Panc1 (cell line): ENCODE data around the gene LHX1. TPM values are rescaled to one million over a fixed set of nuclear protein-coding genes. Genes with fewer than 3 reads are reported as not detected.

Source experiments
- ATAC-seq: fragments of 200-7000 bp; cut with Tn5 transposase; 2 replicates; pipeline ENCODE4 v1.9.1; 2020; ENCODE audit warnings: mild to moderate bottlenecking, moderate library complexity
- BruUV-seq: library from RNA; stranded (reverse); fragments of 400-500 nt; replicated peaks from 2 replicates; lab custom pipeline; 2021; lab: Mats Ljungman, UMichigan
- CTCF ChIA-PET: fragments of 300-600 bp; sonication (Branson Sonifier 250); formaldehyde crosslinking; loops from one replicate; lab custom pipeline; 2022; ENCODE audit warnings: antibody characterized with exemption; lab: Charles Lee
- POLR2A ChIA-PET: fragments of 300-600 bp; sonication (Branson Sonifier 250); formaldehyde crosslinking; loops from one replicate; lab custom pipeline; 2022; ENCODE audit warnings: antibody characterized with exemption; lab: Charles Lee
- DNase-seq: peaks from one replicate; pipeline ENCODE4 v3.0.0-alpha.2; 2010; ENCODE audit warnings: low read depth, low spot score
- H3K27ac ChIP-seq: 2 replicates; pipeline ENCODE4 v1.5.1; 2011; ENCODE audit warnings: mild to moderate bottlenecking, low read length, inconsistent platforms
- H3K27me3 ChIP-seq: fragments of 200-500 bp; sonication (Bioruptor generic); 2 replicates; pipeline ENCODE4 v1.6.0; 2014; ENCODE audit warnings: low read length, inconsistent platforms; ENCODE audit not compliant: control insufficient read depth, insufficient read depth
- H3K36me3 ChIP-seq: fragments of 200-500 bp; sonication (Bioruptor generic); 2 replicates; pipeline ENCODE4 v1.5.1; 2014; ENCODE audit warnings: inconsistent platforms, mild to moderate bottlenecking, low read length, moderate library complexity; ENCODE audit not compliant: control insufficient read depth, insufficient read depth
- H3K4me1 ChIP-seq: 2 replicates; pipeline ENCODE4 v1.5.1; 2011; ENCODE audit warnings: inconsistent platforms, mild to moderate bottlenecking, low read length, moderate library complexity; ENCODE audit not compliant: control insufficient read depth, insufficient read depth
- H3K4me3 ChIP-seq, 2 experiments: 2 replicates each; pipeline ENCODE4 v1.5.1; 2011 to 2012; ENCODE audit warnings: low read depth in 2 of 2, low read length in 2 of 2, mild to moderate bottlenecking in 2 of 2, inconsistent platforms in 1 of 2, moderate library complexity in 1 of 2
- H3K9me3 ChIP-seq: fragments of 200-500 bp; sonication (Bioruptor generic); 2 replicates; pipeline ENCODE4 v1.5.1; 2014; ENCODE audit warnings: low read depth, mild to moderate bottlenecking, inconsistent platforms, low read length, moderate library complexity; ENCODE audit not compliant: control insufficient read depth, insufficient read depth
- POLR2AphosphoS5 ChIP-seq: IDR thresholded peaks from 2 replicates; pipeline ENCODE4 v1.6.1; 2012; ENCODE audit warnings: mild to moderate bottlenecking, low read depth, low read length, moderate library complexity
- SIN3A ChIP-seq: IDR thresholded peaks from 2 replicates; pipeline ENCODE4 v1.6.1; 2012; ENCODE audit warnings: low read depth, mild to moderate bottlenecking, low read length, moderate library complexity, borderline replicate concordance; ENCODE audit not compliant: insufficient read depth
- TCF7L2 ChIP-seq: IDR thresholded peaks from 2 replicates; pipeline ENCODE4 v1.6.1; 2011; ENCODE audit warnings: mild to moderate bottlenecking, low read depth, low read length, inconsistent platforms
- in situ Hi-C: cut with HindIII; loops from 2 replicates; pipeline ENCODE4 v1.10.0; 2016; ENCODE audit warnings: low sequenced_read_pairs, low pct_unique_long_range_greater_than_20kb
- intact Hi-C: fragments of 100-400 bp; cut with micrococcal nuclease; formaldehyde crosslinking; loops from one replicate; pipeline ENCODE4 v1.10.0; 2022; ENCODE audit not compliant: unreplicated experiment
- total RNA-seq: library from RNA; stranded (reverse); gene quantifications from one replicate; pipeline ENCODE4 v1.2.1, GENCODE V29; 2021; ENCODE audit not compliant: unreplicated experiment
- TF ChIP-seq, protein P1 (sequence below), 2 experiments: IDR thresholded peaks; 2 replicates each; pipeline ENCODE4 v1.6.1; 2011 to 2012; ENCODE audit warnings: low read depth in 2 of 2, control low read depth in 1 of 2, low read length in 1 of 2, mild to moderate bottlenecking in 1 of 2, moderate library complexity in 1 of 2; ENCODE audit not compliant: insufficient read depth in 1 of 2
- TF ChIP-seq, protein P2 (sequence below): fragments of 450-650 bp; IDR thresholded peaks from 2 replicates; pipeline ENCODE4 v1.5.1; 2017; ENCODE audit warnings: mild to moderate bottlenecking

The LHX1 gene
- total RNA-seq, 1 experiment from 2014 or later, result 8.6 TPM

DNA sequence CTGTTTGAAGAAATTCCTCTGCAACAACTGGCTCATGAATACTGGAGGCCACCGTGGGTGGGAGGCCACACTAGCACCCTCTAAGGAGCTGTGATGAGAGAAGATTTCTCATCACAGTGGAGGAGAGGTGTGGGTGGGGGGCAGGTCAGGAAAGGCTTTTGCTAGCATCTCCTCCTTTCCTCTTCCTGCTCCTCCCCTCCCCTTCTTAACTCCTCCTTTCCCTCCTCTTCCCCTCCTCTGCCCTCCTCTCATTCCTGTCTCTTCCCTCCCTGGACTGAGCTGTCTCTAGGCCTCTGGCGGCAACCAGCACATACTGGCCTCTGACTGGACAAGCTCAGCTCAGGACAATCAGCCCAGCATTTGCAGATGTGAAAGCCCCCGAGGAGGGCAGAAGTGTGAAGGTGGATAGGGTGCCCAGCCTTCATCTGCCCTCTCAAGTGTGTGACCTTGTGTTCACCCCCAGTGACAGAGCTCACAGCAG is 19.0 kb upstream of the LHX1 start:
- ATAC-seq (peak; percentile 55), DNase-seq (no peak)
- in situ Hi-C loops (no loop called here), intact Hi-C loops (no loop called here)
- BruUV-seq, result no TSS peak
- Histone ChIP-seq H3K36me3 (no peaks in the 10 kb centered on the region), H3K4me1 (peaks cover 45% of the 10 kb centered on the region), H3K9me3 (no peaks in the 10 kb centered on the region), H3K27me3 (no peaks in the 10 kb centered on the region), H3K4me3 (no peak overlapping the region), H3K27ac (peak overlapping the region; percentile 93)
- CTCF ChIA-PET, result no interaction called here
- no peak for TF ChIP-seq TCF7L2
- no peak for TF ChIP-seq SIN3A
- POLR2A ChIA-PET, result no interaction called here

DNA sequence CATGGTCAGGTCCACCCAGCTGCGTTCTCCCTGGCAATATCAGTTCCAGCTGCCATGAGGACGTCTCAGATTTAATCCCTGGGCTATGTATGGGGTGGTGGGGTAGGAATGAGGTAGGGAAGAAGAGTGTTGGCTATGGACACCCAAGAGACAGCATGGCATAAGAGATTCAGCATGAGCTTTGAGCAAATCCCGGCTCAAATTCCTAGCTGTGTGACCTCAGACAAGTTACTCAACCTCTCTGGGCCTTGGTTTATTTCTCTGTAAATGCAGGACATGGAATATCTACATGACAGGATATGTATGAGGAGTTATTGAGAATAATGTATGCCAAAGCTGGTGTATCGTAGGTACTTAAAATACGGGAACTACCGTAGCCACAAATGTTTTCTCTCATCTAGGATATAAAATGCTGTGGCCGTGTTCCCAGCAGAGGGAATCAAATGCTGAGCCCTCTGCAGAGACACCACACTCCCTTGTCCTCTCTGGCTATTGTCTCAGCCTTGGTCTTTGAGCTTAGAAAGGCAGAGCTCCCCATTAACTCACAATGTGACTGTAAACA is 17.8 kb upstream of the LHX1 start:
- intact Hi-C loops (no loop called here), in situ Hi-C loops (no loop called here)
- Histone ChIP-seq H3K27ac (peak overlapping the region; percentile 93), H3K9me3 (no peaks in the 10 kb centered on the region), H3K4me3 (no peak overlapping the region), H3K4me1 (peaks cover 52% of the 10 kb centered on the region), H3K27me3 (no peaks in the 10 kb centered on the region), H3K36me3 (no peaks in the 10 kb centered on the region)
- ChIA-PET CTCF (no interaction called here), POLR2A (no interaction called here)
- BruUV-seq, result no TSS peak
- ATAC-seq, result no peak
- no peak for DNase-seq
- no peak for TF ChIP-seq TCF7L2
- TF ChIP-seq SIN3A, result no peak
- TF ChIP-seq POLR2AphosphoS5, result no peak
- TF ChIP-seq, protein P1, sequence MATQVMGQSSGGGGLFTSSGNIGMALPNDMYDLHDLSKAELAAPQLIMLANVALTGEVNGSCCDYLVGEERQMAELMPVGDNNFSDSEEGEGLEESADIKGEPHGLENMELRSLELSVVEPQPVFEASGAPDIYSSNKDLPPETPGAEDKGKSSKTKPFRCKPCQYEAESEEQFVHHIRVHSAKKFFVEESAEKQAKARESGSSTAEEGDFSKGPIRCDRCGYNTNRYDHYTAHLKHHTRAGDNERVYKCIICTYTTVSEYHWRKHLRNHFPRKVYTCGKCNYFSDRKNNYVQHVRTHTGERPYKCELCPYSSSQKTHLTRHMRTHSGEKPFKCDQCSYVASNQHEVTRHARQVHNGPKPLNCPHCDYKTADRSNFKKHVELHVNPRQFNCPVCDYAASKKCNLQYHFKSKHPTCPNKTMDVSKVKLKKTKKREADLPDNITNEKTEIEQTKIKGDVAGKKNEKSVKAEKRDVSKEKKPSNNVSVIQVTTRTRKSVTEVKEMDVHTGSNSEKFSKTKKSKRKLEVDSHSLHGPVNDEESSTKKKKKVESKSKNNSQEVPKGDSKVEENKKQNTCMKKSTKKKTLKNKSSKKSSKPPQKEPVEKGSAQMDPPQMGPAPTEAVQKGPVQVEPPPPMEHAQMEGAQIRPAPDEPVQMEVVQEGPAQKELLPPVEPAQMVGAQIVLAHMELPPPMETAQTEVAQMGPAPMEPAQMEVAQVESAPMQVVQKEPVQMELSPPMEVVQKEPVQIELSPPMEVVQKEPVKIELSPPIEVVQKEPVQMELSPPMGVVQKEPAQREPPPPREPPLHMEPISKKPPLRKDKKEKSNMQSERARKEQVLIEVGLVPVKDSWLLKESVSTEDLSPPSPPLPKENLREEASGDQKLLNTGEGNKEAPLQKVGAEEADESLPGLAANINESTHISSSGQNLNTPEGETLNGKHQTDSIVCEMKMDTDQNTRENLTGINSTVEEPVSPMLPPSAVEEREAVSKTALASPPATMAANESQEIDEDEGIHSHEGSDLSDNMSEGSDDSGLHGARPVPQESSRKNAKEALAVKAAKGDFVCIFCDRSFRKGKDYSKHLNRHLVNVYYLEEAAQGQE (IDR thresholded peaks at IDR 0.05; ENCODE audit: insufficient read depth in 1 of 2, low read depth in 2 of 2, low read length in 1 of 2), result no peak
- TF ChIP-seq, protein P2, sequence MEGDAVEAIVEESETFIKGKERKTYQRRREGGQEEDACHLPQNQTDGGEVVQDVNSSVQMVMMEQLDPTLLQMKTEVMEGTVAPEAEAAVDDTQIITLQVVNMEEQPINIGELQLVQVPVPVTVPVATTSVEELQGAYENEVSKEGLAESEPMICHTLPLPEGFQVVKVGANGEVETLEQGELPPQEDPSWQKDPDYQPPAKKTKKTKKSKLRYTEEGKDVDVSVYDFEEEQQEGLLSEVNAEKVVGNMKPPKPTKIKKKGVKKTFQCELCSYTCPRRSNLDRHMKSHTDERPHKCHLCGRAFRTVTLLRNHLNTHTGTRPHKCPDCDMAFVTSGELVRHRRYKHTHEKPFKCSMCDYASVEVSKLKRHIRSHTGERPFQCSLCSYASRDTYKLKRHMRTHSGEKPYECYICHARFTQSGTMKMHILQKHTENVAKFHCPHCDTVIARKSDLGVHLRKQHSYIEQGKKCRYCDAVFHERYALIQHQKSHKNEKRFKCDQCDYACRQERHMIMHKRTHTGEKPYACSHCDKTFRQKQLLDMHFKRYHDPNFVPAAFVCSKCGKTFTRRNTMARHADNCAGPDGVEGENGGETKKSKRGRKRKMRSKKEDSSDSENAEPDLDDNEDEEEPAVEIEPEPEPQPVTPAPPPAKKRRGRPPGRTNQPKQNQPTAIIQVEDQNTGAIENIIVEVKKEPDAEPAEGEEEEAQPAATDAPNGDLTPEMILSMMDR, result no peak
